Activated T-cell treated with anti-CD3 and anti-CD28 coated beads, Interleukin-2, amount 50 U/mL, for 4 hours (primary cell): ENCODE data around the gene HOXB9. TPM values are rescaled to one million over a fixed set of nuclear protein-coding genes. Genes with fewer than 3 reads are reported as not detected.

Source experiments
- ATAC-seq, 2 donors: fragments of 200-7000 bp; cut with Tn5 transposase; one replicate each; pipeline ENCODE4 v1.10.0; 2021
- DNase-seq: peaks from one replicate; pipeline ENCODE4 v3.0.0-alpha.2; 2020
- H3K27me3 Mint-ChIP-seq: one replicate; pipeline ENCODE4 v1.8.0; 2021; ENCODE audit warnings: low read depth, mixed read lengths
- H3K36me3 Mint-ChIP-seq: one replicate; pipeline ENCODE4 v1.8.0; 2022; ENCODE audit warnings: mixed read lengths; ENCODE audit not compliant: insufficient read depth
- H3K4me1 Mint-ChIP-seq: one replicate; pipeline ENCODE4 v1.8.0; 2021; ENCODE audit warnings: low read depth, mixed read lengths
- H3K4me3 Mint-ChIP-seq: one replicate; pipeline ENCODE4 v1.8.0; 2021; ENCODE audit warnings: mild to moderate bottlenecking, moderate library complexity, mixed read lengths
- H3K9me3 Mint-ChIP-seq: one replicate; pipeline ENCODE4 v1.8.0; 2021; ENCODE audit warnings: mixed read lengths
- total RNA-seq, 3 donors: library from RNA; stranded (reverse); gene quantifications; one replicate each; pipeline ENCODE4 v1.2.1, GENCODE V29; 2021

The HOXB9 gene
- total RNA-seq, 3 donors from 2014 or later: 0.63 to 1.4 (median 1.2) TPM

- peaks cover 28% of the 10 kb centered on the region for H3K4me1 Mint-ChIP-seq
- no peaks in the 10 kb centered on the region for H3K36me3 Mint-ChIP-seq
- H3K4me3 Mint-ChIP-seq: no peak overlapping the region
- H3K27me3 Mint-ChIP-seq: peaks cover 17% of the 10 kb centered on the region
- DNase-seq: no peak
- no peaks in the 10 kb centered on the region for H3K9me3 Mint-ChIP-seq
- ATAC-seq: no peak
Measured at GRCh38 chr17:48574505-48575065, 51.6 kb downstream of the HOXB9 start.

- H3K36me3 Mint-ChIP-seq: no peaks in the 10 kb centered on the region
- H3K4me3 Mint-ChIP-seq: no peak overlapping the region
- DNase-seq (no peak), ATAC-seq (no peak)
- no peaks in the 10 kb centered on the region for H3K9me3 Mint-ChIP-seq
- H3K4me1 Mint-ChIP-seq: peaks cover 14% of the 10 kb centered on the region
- H3K27me3 Mint-ChIP-seq: peaks cover 10% of the 10 kb centered on the region
Measured at GRCh38 chr17:48571826-48572417, 54.2 kb downstream of the HOXB9 start.

Other genes with a start within 250 kb of the HOXB9 start
- gene SKAP1, start 196.1 kb downstream of the HOXB9 start, total RNA-seq: 10 to 100 TPM; 25.8 to 33.9 (median 28.7) TPM
- gene HOXB1, start 95.3 kb downstream of the HOXB9 start, total RNA-seq: not detected
- gene HOXB2, start 81.2 kb downstream of the HOXB9 start, total RNA-seq: 10 to 100 TPM; 12.9 to 21.3 (median 12.9) TPM
- gene HOXB4, start 48.0 kb downstream of the HOXB9 start, total RNA-seq: 1 to 10 TPM in 2 of 3 donors, under 1 TPM in 1; 0.94 to 1.6 (median 1.4) TPM
- gene HOXB3, start 36.1 kb downstream of the HOXB9 start, total RNA-seq: 1 to 10 TPM in 1 of 3 donors, under 1 TPM in 2; 0.50 to 1.0 (median 0.81) TPM
- gene HOXB5, start 32.6 kb downstream of the HOXB9 start, total RNA-seq: under 1 TPM in 1 of 3 donors, not detected in 2; 0.08 TPM
- gene HOXB6, start 21.4 kb downstream of the HOXB9 start, total RNA-seq: under 1 TPM in 2 of 3 donors, not detected in 1; 0.24 to 0.27 TPM
- gene HOXB7, start 15.3 kb downstream of the HOXB9 start, total RNA-seq: under 1 TPM; 0.18 to 0.43 (median 0.38) TPM
- gene HOXB8, start 11.1 kb downstream of the HOXB9 start, total RNA-seq: under 1 TPM in 2 of 3 donors, not detected in 1; 0.14 to 0.18 TPM
- gene PRAC1, start 96.2 kb upstream of the HOXB9 start, total RNA-seq: not detected
- gene PRAC2, start 96.8 kb upstream of the HOXB9 start, total RNA-seq: not detected
- under 1 TPM in 1 of 3 donors, not detected in 2; 0.11 TPM for gene HOXB13, start 102.4 kb upstream of the HOXB9 start, total RNA-seq
- not detected for gene TTLL6, start 190.9 kb upstream of the HOXB9 start, total RNA-seq
- 10 to 100 TPM; 34.0 to 45.5 (median 34.3) TPM for gene CALCOCO2, start 204.7 kb upstream of the HOXB9 start, total RNA-seq